ENCODE results near the gene ODF2. TPM values are rescaled to one million over a fixed set of nuclear protein-coding genes. Genes with fewer than 3 reads are reported as not detected.
"Not testable (repeated sequence)": the region's sequence is repeated elsewhere in the genome, so short reads cannot be mapped to it uniquely, and the experiment has no call there.

ODF2 gene
- total RNA-seq, 1 experiment from 2014 or later = 46.8 TPM

DNA sequence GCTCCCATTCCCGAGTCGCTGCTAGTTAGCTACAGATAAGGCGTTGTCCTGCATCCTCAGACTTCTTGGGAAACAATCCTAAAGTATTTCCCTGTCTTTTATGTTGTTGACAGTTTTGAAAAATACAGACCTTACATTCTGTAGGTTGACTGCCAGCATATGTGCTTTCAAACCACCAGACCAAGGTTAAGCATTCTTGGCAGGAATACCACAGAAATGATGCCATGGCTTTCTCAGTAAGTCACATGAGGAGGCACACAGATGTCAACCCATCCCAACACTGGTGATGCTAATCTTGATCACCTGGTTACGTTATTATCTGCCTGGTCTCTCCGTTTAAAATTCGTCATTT is 49.6 kb downstream of the ODF2 start:
- CTCF ChIA-PET = interaction anchor here (0.8 kb wide), 1 partner anchor 9 kb away, joined by 3 read pairs; no protein-coding TSS in a partner anchor
- Histone ChIP-seq H3K36me3 (ENCODE audit: control insufficient read depth in 1 of 2, insufficient read depth in 2 of 2, low read length in 2 of 2) (peaks cover 6 to 10% of the 10 kb centered on the region in 2 experiments; a peak in 2 of 4 replicates), H3K9me2 (ENCODE audit: insufficient read depth) (no peaks in the 10 kb centered on the region), H3K4me2 (ENCODE audit: low read length) (peak overlapping the region; percentile 89), H4K20me1 (ENCODE audit: insufficient read depth) (no peaks in the 10 kb centered on the region), H3K4me3 (replicated peaks in 1 of 2; ENCODE audit: low read depth in 1 of 2, low read length in 2 of 2) (peak overlapping the region; percentile 85 to 96), H3K79me2 (ENCODE audit: insufficient read depth, low read length) (peaks cover 24% of the 10 kb centered on the region), H2AFZ (ENCODE audit: low read depth, low read length, poor library complexity, severe bottlenecking) (no peak overlapping the region), H3K27me3 (ENCODE audit: insufficient read depth, low read length) (no peaks in the 10 kb centered on the region), H3K27ac (ENCODE audit: low read depth, low read length) (peak overlapping the region; percentile 62), H3K9ac (ENCODE audit: low read length) (peak overlapping the region; percentile 91), H3K4me1 (ENCODE audit: control insufficient read depth in 1 of 2, insufficient read depth in 2 of 2, low read length in 2 of 2) (peaks cover 11 to 23% of the 10 kb centered on the region in 2 experiments), H3K9me3 (ENCODE audit: control insufficient read depth in 1 of 2, insufficient read depth in 1 of 2, low read depth in 1 of 2, low read length in 2 of 2) (no peaks in the 10 kb centered on the region)
- ATAC-seq = no peak
- BruUV-seq (replicated peaks) = no TSS peak
- no peak for DNase-seq (ENCODE audit: low read depth, low spot score)
- intact Hi-C loops (cut with micrococcal nuclease) = loop anchor here (5.0 kb wide), 1 partner anchor 47 kb away; the partner anchor contains the start of gene SPTAN1
- TF ChIP-seq JUND (IDR thresholded peaks at IDR 0.05) = no peak
- TF ChIP-seq TCF7L2 (IDR thresholded peaks at IDR 0.05; ENCODE audit: borderline replicate concordance, extremely low read depth, insufficient read depth, insufficient read length) = no peak
- no peak for TF ChIP-seq ZFX (IDR thresholded peaks at IDR 0.05)
- no peak for TF ChIP-seq EZH2phosphoT487 (IDR thresholded peaks at IDR 0.05; ENCODE audit: borderline replicate concordance)
- no peak for TF ChIP-seq FOSL1 (IDR thresholded peaks at IDR 0.05; ENCODE audit: low read depth)
- POLR2A ChIA-PET = interaction anchor here (0.8 to 1.2 kb wide), 2 partner anchors 47 to 48 kb away, joined by 3 to 5 read pairs; partner anchors contain the start of gene SPTAN1
- RAD21 ChIA-PET (ENCODE audit: low non-redundant PET in 1 of 2, low total read pairs in 2 of 2, uncharacterized antibody in 2 of 2, unreplicated experiment in 2 of 2) = no interaction called here

GRCh38 chr9:128505906-128506305 is 50.1 kb downstream of the ODF2 start:
- H3K27me3 ChIP-seq (ENCODE audit: insufficient read depth, low read length); RAD21 ChIA-PET (ENCODE audit: low non-redundant PET in 1 of 2, low total read pairs in 2 of 2, uncharacterized antibody in 2 of 2, unreplicated experiment in 2 of 2); BruUV-seq (replicated peaks); H2AFZ ChIP-seq (ENCODE audit: low read depth, low read length, poor library complexity, severe bottlenecking); H4K20me1 ChIP-seq (ENCODE audit: insufficient read depth); CTCF ChIA-PET; H3K9me3 ChIP-seq (ENCODE audit: control insufficient read depth in 1 of 2, insufficient read depth in 1 of 2, low read depth in 1 of 2, low read length in 2 of 2); DNase-seq (ENCODE audit: low read depth, low spot score); POLR2A ChIA-PET; ATAC-seq; H3K27ac ChIP-seq (ENCODE audit: low read depth, low read length); H3K36me3 ChIP-seq (ENCODE audit: control insufficient read depth in 1 of 2, insufficient read depth in 2 of 2, low read length in 2 of 2); H3K9me2 ChIP-seq (ENCODE audit: insufficient read depth): not testable (repeated sequence)
- H3K4me3 ChIP-seq (replicated peaks in 1 of 2; ENCODE audit: low read depth in 1 of 2, low read length in 2 of 2) = peak overlapping the region; percentile 85 to 96
- peak overlapping the region; percentile 91; the same call in 1 of the 2 replicates for H3K9ac ChIP-seq (ENCODE audit: low read length)
- H3K4me1 ChIP-seq (ENCODE audit: control insufficient read depth in 1 of 2, insufficient read depth in 2 of 2, low read length in 2 of 2) = peaks cover 11 to 23% of the 10 kb centered on the region in 2 experiments
- peak overlapping the region; percentile 89 for H3K4me2 ChIP-seq (ENCODE audit: low read length)
- intact Hi-C loops (cut with micrococcal nuclease) = loop anchor here (5.0 kb wide), 1 partner anchor 46 kb away; the partner anchor contains the start of gene SPTAN1
- peaks cover 24% of the 10 kb centered on the region for H3K79me2 ChIP-seq (ENCODE audit: insufficient read depth, low read length)
